GM23338 (cell line): ENCODE data around the gene CLIP1. TPM values are rescaled to one million over a fixed set of nuclear protein-coding genes. Genes with fewer than 3 reads are reported as not detected.
A peak's percentile ranks its signal among the peaks of the same experiment; 100 is the strongest.

Experiments used
- ATAC-seq: fragments of 200-7000 bp; cut with Tn5 transposase; 3 replicates; pipeline ENCODE4 v1.9.1; 2020
- DNase-seq: peaks from one replicate; pipeline ENCODE4 v3.0.0-alpha.2; 2015; ENCODE audit warnings: low spot score
- H2AFZ ChIP-seq: fragments of 200-600 bp; sonication (generic); 2 replicates; pipeline ENCODE4 v1.8.0; 2016; ENCODE audit warnings: antibody characterized with exemption, mild to moderate bottlenecking, moderate library complexity
- H3F3A ChIP-seq: fragments of 200-600 bp; sonication (generic); replicated peaks from 2 replicates; pipeline ENCODE4 v1.8.0; 2017; ENCODE audit warnings: antibody characterized with exemption, mixed run types, low read depth
- H3K27ac ChIP-seq: fragments of 200-600 bp; sonication (generic); 2 replicates; pipeline ENCODE4 v1.6.1; 2016; ENCODE audit warnings: low read depth
- H3K27me3 ChIP-seq: fragments of 200-600 bp; sonication (generic); 2 replicates; pipeline ENCODE4 v1.8.0; 2016; ENCODE audit warnings: mild to moderate bottlenecking, mixed run types, moderate library complexity; ENCODE audit not compliant: insufficient read depth
- H3K36me3 ChIP-seq: fragments of 200-600 bp; sonication (generic); 2 replicates; pipeline ENCODE4 v1.8.0; 2016; ENCODE audit warnings: mild to moderate bottlenecking; ENCODE audit not compliant: insufficient read depth
- H3K4me1 ChIP-seq: fragments of 200-600 bp; sonication (generic); 2 replicates; pipeline ENCODE4 v1.8.0; 2016; ENCODE audit warnings: mild to moderate bottlenecking, moderate library complexity; ENCODE audit not compliant: insufficient read depth
- H3K4me2 ChIP-seq: fragments of 200-600 bp; sonication (generic); 2 replicates; pipeline ENCODE4 v1.7.1; 2017; ENCODE audit warnings: mixed run types
- H3K4me3 ChIP-seq: fragments of 200-600 bp; sonication (generic); 2 replicates; pipeline ENCODE4 v1.6.1; 2016; ENCODE audit warnings: mixed run types
- H3K79me2 ChIP-seq: fragments of 200-600 bp; sonication (generic); replicated peaks from 2 replicates; pipeline ENCODE4 v1.8.0; 2017; ENCODE audit warnings: mild to moderate bottlenecking; ENCODE audit not compliant: insufficient read depth
- H3K9me2 ChIP-seq: fragments of 200-600 bp; sonication (generic); 2 replicates; pipeline ENCODE4 v1.8.0; 2017; ENCODE audit not compliant: insufficient read depth
- H4K20me1 ChIP-seq: fragments of 200-600 bp; sonication (generic); replicated peaks from 2 replicates; pipeline ENCODE4 v1.8.0; 2017; ENCODE audit warnings: mild to moderate bottlenecking; ENCODE audit not compliant: insufficient read depth
- H3K27ac Mint-ChIP-seq: 2 replicates; pipeline ENCODE4 v1.8.0; 2020; ENCODE audit warnings: inconsistent platforms, mild to moderate bottlenecking, moderate library complexity, mixed read lengths
- H3K27me3 Mint-ChIP-seq: 3 replicates; pipeline ENCODE4 v1.8.0; 2022; ENCODE audit warnings: low read depth, mild to moderate bottlenecking, moderate library complexity, mixed read lengths, inconsistent platforms; ENCODE audit not compliant: insufficient read depth, poor library complexity
- H3K36me3 Mint-ChIP-seq: 3 replicates; pipeline ENCODE4 v1.8.0; 2021; ENCODE audit warnings: low read depth, mild to moderate bottlenecking, inconsistent platforms, moderate library complexity, mixed read lengths
- H3K4me1 Mint-ChIP-seq: 3 replicates; pipeline ENCODE4 v1.8.0; 2020; ENCODE audit warnings: mild to moderate bottlenecking, inconsistent platforms, mixed read lengths
- H3K4me3 Mint-ChIP-seq: 3 replicates; pipeline ENCODE4 v1.8.0; 2021; ENCODE audit warnings: moderate library complexity, mild to moderate bottlenecking, inconsistent platforms, mixed read lengths
- H3K9me3 Mint-ChIP-seq: 3 replicates; pipeline ENCODE4 v1.8.0; 2020; ENCODE audit warnings: moderate library complexity, mild to moderate bottlenecking, inconsistent platforms, mixed read lengths
- EZH2phosphoT487 ChIP-seq: fragments of 200-600 bp; sonication (generic); IDR thresholded peaks from one replicate; pipeline ENCODE4 v1.8.1; 2018; ENCODE audit warnings: antibody characterized with exemption; ENCODE audit not compliant: unreplicated experiment
- POLR2AphosphoS5 ChIP-seq: IDR thresholded peaks from 2 replicates; pipeline ENCODE4 v1.6.1; 2016; ENCODE audit warnings: antibody characterized with exemption, low read depth
- REST ChIP-seq: IDR thresholded peaks from one replicate; pipeline ENCODE4 v1.6.1; 2018; ENCODE audit warnings: antibody characterized with exemption; ENCODE audit not compliant: unreplicated experiment
- STAT1 ChIP-seq: IDR thresholded peaks from one replicate; pipeline ENCODE4 v1.6.1; 2016; ENCODE audit warnings: antibody characterized with exemption; ENCODE audit not compliant: unreplicated experiment
- polyA plus RNA-seq: library from polyadenylated mRNA; unstranded; fragments of >200 nt; fragmentation: Nextera tagmentation; extraction: Ambion mirVana; gene quantifications from 2 replicates; pipeline ENCODE4 v1.2.1, GENCODE V29; 2016
- total RNA-seq: library from RNA; depleted of rRNA; stranded (reverse); fragments of >200 nt; shearing (Covaris generic); gene quantifications from 2 replicates; pipeline ENCODE4 v1.2.3, GENCODE V29; 2014
- TF ChIP-seq, protein P1 (sequence below), 2 experiments: fragments of 200-600 bp in 1 of 2; sonication (generic) in 1 of 2; conservative IDR thresholded peaks; 2 replicates each; pipeline versions ENCODE4 v1.5.1 to v1.6.1; 2016 to 2017; ENCODE audit warnings: antibody characterized with exemption in 2 of 2, low read depth in 2 of 2, mild to moderate bottlenecking in 2 of 2, moderate library complexity in 1 of 2

CLIP1 gene
- total and polyA plus RNA-seq, 2 experiments from 2014 or later, result 11.5 to 21.1 TPM

- no peak overlapping the region for H2AFZ ChIP-seq
- no peaks in the 10 kb centered on the region for H3F3A ChIP-seq
- H3K27me3 Mint-ChIP-seq, result no peaks in the 10 kb centered on the region
Observed at GRCh38 chr12:122350141-122350848, 72.2 kb downstream of the CLIP1 start.

DNA sequence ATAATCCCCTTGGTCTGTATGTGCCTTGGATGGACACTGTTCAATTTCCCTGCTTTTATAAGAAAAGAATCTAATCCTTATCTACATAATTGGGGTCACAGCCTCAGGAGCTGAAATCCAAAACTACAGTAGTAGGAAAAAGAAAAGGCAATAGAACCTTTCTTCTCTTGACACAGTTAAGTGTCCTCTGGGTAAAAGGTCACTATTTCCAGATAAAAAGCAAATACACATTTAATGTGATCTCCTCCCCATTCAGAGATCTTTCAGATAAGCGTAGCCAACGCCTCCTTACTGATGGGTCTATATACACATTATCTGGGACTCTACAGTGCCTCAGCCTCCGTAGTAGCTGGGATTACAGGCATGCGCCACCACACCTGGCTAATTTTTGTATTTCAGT lies 73.4 kb downstream of the CLIP1 start:
- H3K27ac ChIP-seq, result no peak overlapping the region
- no peaks in the 10 kb centered on the region for H3K4me1 Mint-ChIP-seq
- TF ChIP-seq EZH2phosphoT487, result no peak
- TF ChIP-seq STAT1, result no peak

More at GRCh38 chr12:122350141-122350848, 72.2 kb downstream of the CLIP1 start:
- Histone ChIP-seq H3K9me2 (no peaks in the 10 kb centered on the region), H3K4me2 (no peak overlapping the region), H4K20me1 (no peaks in the 10 kb centered on the region), H3K27ac (no peak overlapping the region; the same call in 1 of the 2 replicates), H3K4me3 (no peak overlapping the region), H3K36me3 (no peaks in the 10 kb centered on the region), H3K79me2 (no peaks in the 10 kb centered on the region), H3K27me3 (no peaks in the 10 kb centered on the region), H3K4me1 (no peaks in the 10 kb centered on the region)
- Mint-ChIP-seq H3K9me3 (no peaks in the 10 kb centered on the region), H3K4me3 (no peak overlapping the region), H3K27ac (no peak overlapping the region), H3K4me1 (no peaks in the 10 kb centered on the region), H3K36me3 (peaks cover 24% of the 10 kb centered on the region)
- DNase-seq (no peak), ATAC-seq (peak; percentile 46; the same call in 2 of the 3 replicates)
- TF ChIP-seq REST (no peak), POLR2AphosphoS5 (no peak)
- TF ChIP-seq, protein P1, sequence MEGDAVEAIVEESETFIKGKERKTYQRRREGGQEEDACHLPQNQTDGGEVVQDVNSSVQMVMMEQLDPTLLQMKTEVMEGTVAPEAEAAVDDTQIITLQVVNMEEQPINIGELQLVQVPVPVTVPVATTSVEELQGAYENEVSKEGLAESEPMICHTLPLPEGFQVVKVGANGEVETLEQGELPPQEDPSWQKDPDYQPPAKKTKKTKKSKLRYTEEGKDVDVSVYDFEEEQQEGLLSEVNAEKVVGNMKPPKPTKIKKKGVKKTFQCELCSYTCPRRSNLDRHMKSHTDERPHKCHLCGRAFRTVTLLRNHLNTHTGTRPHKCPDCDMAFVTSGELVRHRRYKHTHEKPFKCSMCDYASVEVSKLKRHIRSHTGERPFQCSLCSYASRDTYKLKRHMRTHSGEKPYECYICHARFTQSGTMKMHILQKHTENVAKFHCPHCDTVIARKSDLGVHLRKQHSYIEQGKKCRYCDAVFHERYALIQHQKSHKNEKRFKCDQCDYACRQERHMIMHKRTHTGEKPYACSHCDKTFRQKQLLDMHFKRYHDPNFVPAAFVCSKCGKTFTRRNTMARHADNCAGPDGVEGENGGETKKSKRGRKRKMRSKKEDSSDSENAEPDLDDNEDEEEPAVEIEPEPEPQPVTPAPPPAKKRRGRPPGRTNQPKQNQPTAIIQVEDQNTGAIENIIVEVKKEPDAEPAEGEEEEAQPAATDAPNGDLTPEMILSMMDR (conservative IDR thresholded peaks at IDR 0.05; ENCODE audit: low read depth in 2 of 2), result no peak

More for the DNA sequence above, 73.4 kb downstream of the CLIP1 start:
- DNase-seq (no peak), ATAC-seq (no peak)
- Histone ChIP-seq H3K36me3 (no peaks in the 10 kb centered on the region), H2AFZ (no peak overlapping the region), H3K9me2 (no peaks in the 10 kb centered on the region), H3K79me2 (no peaks in the 10 kb centered on the region), H4K20me1 (no peaks in the 10 kb centered on the region), H3F3A (no peaks in the 10 kb centered on the region), H3K4me3 (no peak overlapping the region), H3K4me2 (no peak overlapping the region), H3K27me3 (no peaks in the 10 kb centered on the region), H3K4me1 (no peaks in the 10 kb centered on the region)
- no peak overlapping the region for H3K4me3 Mint-ChIP-seq
- H3K27ac Mint-ChIP-seq, result no peak overlapping the region; the same call in 1 of the 2 replicates
- no peaks in the 10 kb centered on the region for H3K9me3 Mint-ChIP-seq
- no peaks in the 10 kb centered on the region for H3K27me3 Mint-ChIP-seq
- peaks cover 14% of the 10 kb centered on the region; the same call in 2 of the 3 replicates for H3K36me3 Mint-ChIP-seq
